NCI-H82 (cell line): ENCODE data around the gene RAB15.
A peak's percentile ranks its signal among the peaks of the same experiment; 100 is the strongest.

ENCODE experiments used
- DNase-seq: peaks from one replicate; lab custom pipeline; 2025; lab: John Stamatoyannopoulos, UW

Gene RAB15

GRCh38 chr14:64990296-64990695 lies 18.2 kb upstream of the RAB15 start:
- DNase-seq: no peak

GRCh38 chr14:64987438-64987767 lies 15.3 kb upstream of the RAB15 start:
- no peak for DNase-seq

- peak; percentile 94 for DNase-seq
Measured at GRCh38 chr14:64986648-64987437, 14.7 kb upstream of the RAB15 start, which contains the start of gene FNTB. Gene FNTB (plus strand): TSS chr14:64986895. CDS start chr14:64986954, 59 bp downstream.

DNA sequence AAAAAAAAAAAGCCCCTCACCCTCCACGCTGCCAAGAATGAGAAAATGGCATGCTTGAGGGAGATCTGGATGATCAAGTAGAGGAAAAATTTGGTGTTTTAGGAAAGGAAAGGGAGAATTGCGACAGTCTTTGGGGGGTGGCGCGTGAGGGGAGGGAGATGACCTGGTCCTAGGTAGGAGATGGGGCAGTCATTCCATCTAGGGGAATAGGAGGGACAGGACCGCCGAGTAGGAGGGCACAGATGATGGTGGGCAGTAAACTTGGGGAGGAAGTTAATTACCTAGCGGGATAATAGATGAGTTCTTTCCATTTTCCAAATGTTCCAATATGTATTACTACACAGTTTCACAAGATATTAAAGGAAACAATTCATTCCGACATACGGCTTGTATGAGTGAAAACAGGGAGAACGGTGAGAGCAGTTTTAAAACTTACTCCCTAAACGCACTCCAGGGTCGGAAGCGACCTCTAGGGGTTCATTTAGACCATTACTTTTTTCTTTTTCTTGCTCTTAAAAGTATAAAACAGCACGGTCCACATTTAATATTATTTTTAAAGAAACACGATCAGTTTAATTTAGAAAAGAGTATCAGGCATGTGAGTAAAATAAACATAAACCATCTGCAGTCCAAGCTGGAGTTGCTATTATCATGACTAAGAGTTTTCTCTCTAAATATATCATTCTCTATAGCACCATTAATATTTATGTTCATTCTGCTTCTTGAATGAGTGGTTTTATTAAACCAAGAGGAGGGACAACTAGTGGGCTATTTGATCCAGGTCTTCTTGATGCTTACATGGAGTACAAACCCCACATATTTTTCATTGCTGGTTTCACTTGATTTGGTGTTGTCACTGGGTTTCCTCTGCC lies 11.5 kb upstream of the RAB15 start:
- DNase-seq: peak; percentile 74

DNA sequence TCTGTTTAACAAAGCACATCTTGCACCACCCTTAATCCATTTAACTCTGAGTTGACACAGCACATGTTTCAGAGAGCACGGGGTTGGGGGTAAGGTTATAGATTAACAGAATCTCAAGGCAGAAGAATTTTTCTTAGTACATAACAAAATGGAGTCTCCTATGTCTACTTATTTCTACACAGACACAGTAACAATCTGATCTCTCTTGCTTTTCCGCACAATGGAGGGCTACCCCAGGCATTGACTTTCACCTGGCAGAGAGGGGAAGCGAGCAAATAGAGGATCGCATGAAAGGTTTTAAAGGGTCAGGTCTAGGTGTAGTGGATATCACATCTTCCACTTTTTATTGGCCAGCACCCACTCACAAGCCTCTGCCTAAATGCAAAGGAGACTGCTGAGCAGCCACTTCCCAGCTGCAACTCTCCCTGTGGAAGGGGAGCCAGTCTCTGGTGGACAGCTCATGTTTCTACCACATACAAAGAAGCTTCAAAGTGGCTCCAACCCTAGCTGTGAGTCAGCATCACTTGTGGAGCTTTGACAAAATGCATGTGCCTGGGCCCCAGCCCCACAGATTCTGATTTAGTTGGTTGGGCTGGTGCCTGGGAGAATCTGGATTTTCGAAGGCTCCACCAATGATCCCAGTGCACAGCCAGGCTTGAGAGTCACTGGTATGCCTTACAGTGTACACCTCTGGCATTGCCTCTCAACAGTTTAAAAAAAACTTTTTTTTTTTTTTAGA lies 7.4 kb upstream of the RAB15 start:
- DNase-seq: peak; percentile 48

DNA sequence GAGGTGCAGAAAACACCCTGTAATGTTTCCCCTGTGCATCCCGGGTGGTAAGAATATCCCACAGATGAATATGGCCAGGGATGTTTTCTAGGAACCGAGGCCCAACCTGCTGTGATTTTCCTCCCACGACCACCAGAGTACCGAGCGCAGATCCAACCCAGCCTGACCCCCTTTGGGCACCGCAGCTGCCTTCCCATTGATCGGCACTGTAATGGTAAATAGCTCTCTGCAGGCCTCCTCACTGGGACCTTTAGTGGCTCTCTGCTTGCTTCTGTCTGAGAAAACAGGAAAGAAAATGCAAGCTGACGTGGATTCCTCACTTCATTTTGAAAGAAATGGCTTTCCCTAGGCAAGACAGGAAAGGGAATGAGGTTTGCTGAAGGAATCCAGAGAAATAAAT lies 2.4 kb upstream of the RAB15 start:
- DNase-seq: no peak

GRCh38 chr14:64973826-64974225 lies 1.7 kb upstream of the RAB15 start:
- no peak for DNase-seq

DNA sequence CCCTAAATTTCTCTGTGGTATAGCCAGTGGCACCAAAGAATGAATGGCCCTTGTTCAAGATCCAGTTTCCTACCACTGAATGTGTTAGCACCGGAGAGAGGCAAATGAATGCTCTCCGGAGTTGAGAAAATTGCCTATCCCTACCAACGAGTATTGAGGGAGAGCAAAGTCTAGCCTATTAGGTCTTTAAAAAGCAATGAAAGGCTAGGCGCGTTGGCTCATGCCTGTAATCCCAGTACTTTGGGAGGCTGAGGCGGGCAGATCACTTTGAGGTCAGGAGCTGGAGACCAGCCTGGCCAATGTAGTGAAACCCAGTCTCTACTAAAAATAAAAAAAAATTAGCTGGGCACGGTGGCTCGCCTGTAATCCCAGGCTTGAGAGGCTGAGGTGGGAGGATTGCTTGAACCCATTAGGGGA lies 898 bp upstream of the RAB15 start:
- no peak for DNase-seq

- no peak for DNase-seq
Measured at GRCh38 chr14:64971491-64971942, 619 bp downstream of the RAB15 start.

GRCh38 chr14:64970776-64971477 lies 1.2 kb downstream of the RAB15 start:
- no peak for DNase-seq

- DNase-seq: no peak
Measured at GRCh38 chr14:64970041-64970440, 2.1 kb downstream of the RAB15 start.

DNA sequence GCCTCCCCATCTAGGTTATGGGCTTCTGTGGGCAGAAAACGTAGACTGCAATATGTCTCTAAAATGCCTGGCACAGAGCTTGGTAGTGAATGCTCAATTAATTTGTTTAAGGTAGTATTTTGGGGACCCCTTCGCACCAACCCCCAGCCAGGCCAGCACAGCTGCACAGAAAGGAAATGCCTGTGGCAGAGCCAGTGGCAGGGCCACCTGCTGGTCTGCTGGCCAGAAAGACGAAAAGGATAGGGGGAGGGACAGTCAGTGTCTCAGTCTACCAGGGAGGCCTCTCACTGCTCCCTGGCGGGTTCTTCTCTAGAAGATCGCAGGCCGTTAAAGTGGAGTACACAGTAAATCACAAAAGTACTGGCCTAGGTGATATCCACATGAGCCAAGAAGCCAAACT lies 3.5 kb downstream of the RAB15 start:
- no peak for DNase-seq

DNA sequence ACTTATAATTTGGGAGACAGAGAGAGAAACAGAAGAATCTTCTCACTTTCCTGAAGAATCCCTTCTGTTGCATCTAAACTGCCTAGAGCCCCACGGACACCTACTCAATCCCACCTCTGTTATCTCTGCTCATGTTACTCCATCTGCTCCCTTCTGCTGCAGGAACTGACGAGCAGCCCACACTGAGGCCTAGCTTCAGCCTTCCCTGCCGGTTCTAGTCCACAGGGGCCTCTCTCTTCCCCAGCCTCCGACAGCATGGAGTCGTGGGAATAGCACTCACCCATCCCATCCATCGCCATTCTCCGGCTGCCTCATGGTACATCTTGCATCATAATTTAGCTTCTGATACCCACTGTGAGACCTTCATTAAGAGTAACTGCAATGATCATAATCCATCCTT lies 4.0 kb downstream of the RAB15 start:
- no peak for DNase-seq

GRCh38 chr14:64966976-64967375 lies 5.2 kb downstream of the RAB15 start:
- no peak for DNase-seq

DNA sequence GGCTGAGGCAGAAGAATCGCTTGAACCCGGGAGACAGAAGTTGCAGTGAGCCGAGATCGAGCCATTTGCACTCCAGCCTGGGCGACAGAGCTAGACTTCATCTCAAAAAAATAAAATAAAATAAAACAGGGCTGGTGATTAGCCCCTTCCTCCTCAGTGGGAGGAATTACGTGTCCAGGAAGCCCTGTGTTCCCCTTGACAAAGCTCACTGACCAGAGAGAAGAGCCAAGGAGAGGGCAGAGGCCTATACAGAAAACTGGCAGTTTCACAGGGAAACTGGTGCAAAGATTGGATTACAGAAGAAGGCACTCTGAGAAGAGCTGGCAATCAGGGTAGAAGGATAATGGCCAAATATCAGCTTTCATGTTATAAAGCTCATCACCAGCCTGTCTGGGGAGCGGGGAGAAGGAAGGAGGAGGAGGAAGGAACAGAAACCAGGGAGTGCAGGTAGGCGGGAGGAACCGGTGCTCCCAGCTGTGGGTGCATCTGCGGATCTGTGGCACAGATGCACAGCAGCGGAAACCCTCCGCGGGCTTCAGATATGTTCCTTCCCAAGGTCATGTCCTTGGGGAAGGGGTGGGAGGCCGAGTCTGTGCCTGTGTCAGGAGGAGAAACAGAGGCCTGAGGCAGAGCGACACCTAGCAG lies 6.7 kb downstream of the RAB15 start:
- no peak for DNase-seq

GRCh38 chr14:64963611-64964010 lies 8.5 kb downstream of the RAB15 start:
- no peak for DNase-seq

- peak; percentile 7 for DNase-seq
Measured at GRCh38 chr14:64960762-64961276, 11.3 kb downstream of the RAB15 start.

DNA sequence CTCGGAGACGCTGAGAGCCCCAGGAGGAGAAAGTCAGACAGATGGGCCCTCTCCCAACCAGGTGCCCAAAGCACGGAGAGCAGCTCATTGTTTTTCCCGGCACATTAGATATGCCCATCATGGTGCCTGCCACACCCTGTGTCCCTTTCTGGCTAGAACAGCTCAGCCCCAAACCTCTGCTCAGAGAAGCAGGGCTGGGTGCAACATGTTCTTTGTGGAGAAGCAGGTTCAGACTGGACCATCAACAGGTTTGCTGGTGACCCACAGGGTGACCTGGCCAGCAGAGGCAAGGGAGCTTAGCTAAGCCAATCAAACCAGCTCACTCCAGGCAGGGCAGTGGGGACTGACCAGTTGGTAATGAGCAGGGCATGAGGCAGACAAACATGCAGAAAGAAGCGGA lies 13.4 kb downstream of the RAB15 start:
- DNase-seq: no peak

GRCh38 chr14:64958201-64958600 lies 13.9 kb downstream of the RAB15 start:
- no peak for DNase-seq

GRCh38 chr14:64956697-64957406 lies 15.3 kb downstream of the RAB15 start:
- no peak for DNase-seq
